ENCODE data around the gene EAF2. TPM values are rescaled to one million over a fixed set of nuclear protein-coding genes. Genes with fewer than 3 reads are reported as not detected.

EAF2 gene
- total RNA-seq, 1 experiment from 2014 or later: 4.5 TPM

DNA sequence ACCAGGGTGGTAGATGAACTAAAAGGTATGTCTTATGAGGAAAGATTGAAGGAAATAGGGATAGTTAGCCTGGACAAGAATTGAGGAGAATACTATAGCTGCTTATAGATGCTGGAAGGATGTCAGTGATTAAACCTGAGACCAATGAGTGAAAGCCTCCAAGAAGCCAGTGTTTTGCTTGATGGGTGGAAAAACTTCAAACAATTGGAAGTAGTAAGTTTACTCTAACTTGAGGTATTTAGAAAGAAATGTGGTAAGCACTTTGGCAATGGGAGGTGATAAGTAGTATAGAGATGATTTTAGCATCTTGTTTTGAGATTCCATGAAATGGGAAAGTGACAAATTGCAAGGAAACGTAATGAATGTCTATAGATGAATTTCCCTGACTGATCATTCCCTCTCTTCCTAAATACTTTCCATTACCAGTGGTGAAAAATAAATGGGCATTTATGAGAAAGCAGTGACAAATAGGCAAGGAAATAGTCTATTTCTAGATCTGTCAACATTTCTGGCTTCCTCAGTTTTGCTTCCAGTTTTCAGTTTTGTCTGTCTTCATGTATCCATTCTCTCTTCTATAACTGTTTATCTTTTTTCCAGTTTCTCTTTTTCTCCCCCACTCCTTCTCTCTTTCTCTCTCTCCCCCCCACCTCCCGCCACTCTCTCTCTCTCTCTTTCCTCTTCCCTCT is 78.4 kb downstream of the EAF2 start:
- TF ChIP-seq, protein P1, sequence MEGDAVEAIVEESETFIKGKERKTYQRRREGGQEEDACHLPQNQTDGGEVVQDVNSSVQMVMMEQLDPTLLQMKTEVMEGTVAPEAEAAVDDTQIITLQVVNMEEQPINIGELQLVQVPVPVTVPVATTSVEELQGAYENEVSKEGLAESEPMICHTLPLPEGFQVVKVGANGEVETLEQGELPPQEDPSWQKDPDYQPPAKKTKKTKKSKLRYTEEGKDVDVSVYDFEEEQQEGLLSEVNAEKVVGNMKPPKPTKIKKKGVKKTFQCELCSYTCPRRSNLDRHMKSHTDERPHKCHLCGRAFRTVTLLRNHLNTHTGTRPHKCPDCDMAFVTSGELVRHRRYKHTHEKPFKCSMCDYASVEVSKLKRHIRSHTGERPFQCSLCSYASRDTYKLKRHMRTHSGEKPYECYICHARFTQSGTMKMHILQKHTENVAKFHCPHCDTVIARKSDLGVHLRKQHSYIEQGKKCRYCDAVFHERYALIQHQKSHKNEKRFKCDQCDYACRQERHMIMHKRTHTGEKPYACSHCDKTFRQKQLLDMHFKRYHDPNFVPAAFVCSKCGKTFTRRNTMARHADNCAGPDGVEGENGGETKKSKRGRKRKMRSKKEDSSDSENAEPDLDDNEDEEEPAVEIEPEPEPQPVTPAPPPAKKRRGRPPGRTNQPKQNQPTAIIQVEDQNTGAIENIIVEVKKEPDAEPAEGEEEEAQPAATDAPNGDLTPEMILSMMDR (IDR thresholded peaks at IDR 0.05; ENCODE audit: insufficient read depth in 1 of 2, low read depth in 1 of 2, low read length in 1 of 2, severe bottlenecking in 1 of 2, unreplicated experiment in 1 of 2): no peak
- H3K27me3 Mint-ChIP-seq (ENCODE audit: insufficient read depth, unreplicated experiment): peaks cover 8% of the 10 kb centered on the region
- Histone ChIP-seq H3K4me3 (ENCODE audit: low read depth, low read length) (no peak overlapping the region), H3K4me1 (no peaks in the 10 kb centered on the region), H3K9me3 (no peaks in the 10 kb centered on the region), H3K36me3 (ENCODE audit: control insufficient read depth, insufficient read depth, low read length) (no peaks in the 10 kb centered on the region), H3K27me3 (replicated peaks; ENCODE audit: control insufficient read depth, insufficient read depth, low read length) (no peaks in the 10 kb centered on the region)
- intact Hi-C loops (cut with micrococcal nuclease; ENCODE audit: unreplicated experiment): no loop called here
- ChIA-PET CTCF (no interaction called here), POLR2A (no interaction called here)
- H3K9me3 Mint-ChIP-seq (ENCODE audit: unreplicated experiment): peaks cover 5% of the 10 kb centered on the region
- H3K4me1 Mint-ChIP-seq (ENCODE audit: low read depth, unreplicated experiment): peaks cover 8% of the 10 kb centered on the region
- H3K36me3 Mint-ChIP-seq (ENCODE audit: insufficient read depth, unreplicated experiment): no peaks in the 10 kb centered on the region
- no peak for DNase-seq
- no TSS peak for BruUV-seq (replicated peaks)
- no peak overlapping the region for H3K4me3 Mint-ChIP-seq (ENCODE audit: unreplicated experiment)
- no peak overlapping the region for H3K27ac Mint-ChIP-seq (ENCODE audit: unreplicated experiment)

DNA sequence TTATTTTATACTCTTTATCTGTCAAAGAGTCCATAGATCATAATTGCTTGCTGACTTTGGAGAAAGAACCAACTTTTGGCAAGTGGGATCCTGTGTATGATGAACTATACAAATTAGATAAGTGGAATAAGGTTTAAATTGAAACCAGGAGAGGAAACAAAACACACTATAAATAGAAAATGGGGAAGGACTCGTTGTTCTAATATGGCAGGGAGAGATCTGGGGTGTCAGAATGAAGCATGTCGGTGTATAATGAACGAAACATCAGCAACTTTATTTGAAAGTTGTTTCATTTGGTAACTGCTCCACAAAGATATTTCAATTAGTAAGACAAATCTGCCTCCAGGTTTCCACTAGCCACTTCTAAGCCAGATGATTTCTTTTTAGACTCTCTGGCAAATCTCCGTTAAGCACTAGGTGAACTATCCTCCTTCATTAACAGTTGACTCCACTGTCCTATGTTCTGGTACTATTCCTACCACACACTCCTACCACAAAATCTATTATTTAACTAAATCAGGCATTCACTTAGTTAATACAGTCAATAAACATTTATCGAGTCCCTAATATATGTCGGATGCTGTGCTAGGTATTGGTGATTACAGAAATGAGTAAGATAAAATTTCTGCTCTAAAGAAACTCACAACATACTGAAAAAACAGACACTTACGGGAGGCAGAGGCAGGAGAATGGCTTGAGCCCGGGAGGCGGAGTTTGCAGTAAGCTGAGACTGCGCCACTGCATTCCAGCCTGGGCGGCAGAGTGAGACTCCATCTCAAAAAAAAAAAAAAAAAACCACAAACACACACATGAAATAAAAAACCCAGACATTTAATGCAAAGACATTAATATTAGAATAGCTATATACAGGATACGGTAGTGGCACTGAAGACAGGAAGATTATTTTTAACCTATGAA is 79.3 kb downstream of the EAF2 start:
- H3K27ac Mint-ChIP-seq (ENCODE audit: unreplicated experiment): no peak overlapping the region
- no peak overlapping the region for H3K4me3 Mint-ChIP-seq (ENCODE audit: unreplicated experiment)

DNA sequence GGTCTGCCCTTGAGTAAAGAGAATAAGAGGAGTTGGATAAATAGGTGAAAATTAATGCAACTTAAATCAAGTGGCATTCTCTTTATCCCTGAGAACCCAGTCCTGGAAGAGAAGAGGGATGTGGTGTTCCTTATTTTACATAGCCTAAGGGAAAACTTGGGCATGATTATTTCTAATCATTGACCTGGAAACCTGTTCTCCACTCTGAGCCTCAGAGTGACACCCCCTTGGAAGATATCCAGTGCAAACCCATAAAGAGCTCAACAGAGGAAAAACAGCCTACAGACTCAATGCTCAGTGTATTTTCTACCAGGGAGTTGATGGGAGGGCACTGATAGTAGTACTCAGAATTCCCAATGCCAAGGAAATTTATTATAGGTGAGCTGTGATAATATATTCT is 81.2 kb downstream of the EAF2 start:
- DNase-seq: no peak
- no peaks in the 10 kb centered on the region for H3K9me3 ChIP-seq
- no peak overlapping the region for H3K4me3 Mint-ChIP-seq (ENCODE audit: unreplicated experiment)
- no peaks in the 10 kb centered on the region for H3K9me3 Mint-ChIP-seq (ENCODE audit: unreplicated experiment)
- BruUV-seq (replicated peaks): no TSS peak
- peaks cover 11% of the 10 kb centered on the region for H3K4me1 Mint-ChIP-seq (ENCODE audit: low read depth, unreplicated experiment)
- peaks cover 18% of the 10 kb centered on the region for H3K27me3 Mint-ChIP-seq (ENCODE audit: insufficient read depth, unreplicated experiment)
- TF ChIP-seq, protein P1 (IDR thresholded peaks at IDR 0.05; ENCODE audit: insufficient read depth in 1 of 2, low read depth in 1 of 2, low read length in 1 of 2, severe bottlenecking in 1 of 2, unreplicated experiment in 1 of 2): no peak
- H3K27ac Mint-ChIP-seq (ENCODE audit: unreplicated experiment): no peak overlapping the region
- H3K4me1 ChIP-seq: no peaks in the 10 kb centered on the region
- no peak overlapping the region for H3K4me3 ChIP-seq (ENCODE audit: low read depth, low read length)
- intact Hi-C loops (cut with micrococcal nuclease; ENCODE audit: unreplicated experiment): no loop called here
- no peaks in the 10 kb centered on the region for H3K36me3 Mint-ChIP-seq (ENCODE audit: insufficient read depth, unreplicated experiment)
- no peaks in the 10 kb centered on the region for H3K27me3 ChIP-seq (replicated peaks; ENCODE audit: control insufficient read depth, insufficient read depth, low read length)
- ChIA-PET CTCF (no interaction called here), POLR2A (no interaction called here)
- H3K36me3 ChIP-seq (ENCODE audit: control insufficient read depth, insufficient read depth, low read length): no peaks in the 10 kb centered on the region

More for the DNA sequence above, 79.3 kb downstream of the EAF2 start:
- Histone ChIP-seq H3K36me3 (ENCODE audit: control insufficient read depth, insufficient read depth, low read length) (no peaks in the 10 kb centered on the region), H3K9me3 (no peaks in the 10 kb centered on the region), H3K27me3 (replicated peaks; ENCODE audit: control insufficient read depth, insufficient read depth, low read length) (no peaks in the 10 kb centered on the region), H3K4me3 (ENCODE audit: low read depth, low read length) (no peak overlapping the region), H3K4me1 (no peaks in the 10 kb centered on the region)
- Mint-ChIP-seq H3K4me1 (ENCODE audit: low read depth, unreplicated experiment) (peaks cover 11% of the 10 kb centered on the region), H3K27me3 (ENCODE audit: insufficient read depth, unreplicated experiment) (peaks cover 13% of the 10 kb centered on the region), H3K36me3 (ENCODE audit: insufficient read depth, unreplicated experiment) (no peaks in the 10 kb centered on the region), H3K9me3 (ENCODE audit: unreplicated experiment) (no peaks in the 10 kb centered on the region)
- ChIA-PET POLR2A (no interaction called here), CTCF (interaction anchor here (0.6 kb wide), 1 partner anchor 18 kb away, joined by 5 read pairs; no protein-coding TSS in a partner anchor)
- DNase-seq: no peak
- no TSS peak for BruUV-seq (replicated peaks)
- intact Hi-C loops (cut with micrococcal nuclease; ENCODE audit: unreplicated experiment): no loop called here
- TF ChIP-seq, protein P1 (IDR thresholded peaks at IDR 0.05; ENCODE audit: insufficient read depth in 1 of 2, low read depth in 1 of 2, low read length in 1 of 2, severe bottlenecking in 1 of 2, unreplicated experiment in 1 of 2): no peak

All from Caco-2 (cell line).